MM.1S (cell line): ENCODE measurements around the gene RNF126.

Experiments used
- CTCF ChIP-seq: fragments of 300-600 bp; sonication (generic); IDR thresholded peaks from 2 replicates; pipeline ENCODE4 v1.5.1; 2016; ENCODE audit warnings: antibody characterized with exemption, low read length, mixed read lengths
- EZH2 ChIP-seq: fragments of 300-600 bp; sonication (generic); optimal IDR thresholded peaks from 2 replicates; pipeline ENCODE3; 2017; ENCODE audit warnings: low read depth, mild to moderate bottlenecking, antibody characterized with exemption, low read length, mixed read lengths

DNA sequence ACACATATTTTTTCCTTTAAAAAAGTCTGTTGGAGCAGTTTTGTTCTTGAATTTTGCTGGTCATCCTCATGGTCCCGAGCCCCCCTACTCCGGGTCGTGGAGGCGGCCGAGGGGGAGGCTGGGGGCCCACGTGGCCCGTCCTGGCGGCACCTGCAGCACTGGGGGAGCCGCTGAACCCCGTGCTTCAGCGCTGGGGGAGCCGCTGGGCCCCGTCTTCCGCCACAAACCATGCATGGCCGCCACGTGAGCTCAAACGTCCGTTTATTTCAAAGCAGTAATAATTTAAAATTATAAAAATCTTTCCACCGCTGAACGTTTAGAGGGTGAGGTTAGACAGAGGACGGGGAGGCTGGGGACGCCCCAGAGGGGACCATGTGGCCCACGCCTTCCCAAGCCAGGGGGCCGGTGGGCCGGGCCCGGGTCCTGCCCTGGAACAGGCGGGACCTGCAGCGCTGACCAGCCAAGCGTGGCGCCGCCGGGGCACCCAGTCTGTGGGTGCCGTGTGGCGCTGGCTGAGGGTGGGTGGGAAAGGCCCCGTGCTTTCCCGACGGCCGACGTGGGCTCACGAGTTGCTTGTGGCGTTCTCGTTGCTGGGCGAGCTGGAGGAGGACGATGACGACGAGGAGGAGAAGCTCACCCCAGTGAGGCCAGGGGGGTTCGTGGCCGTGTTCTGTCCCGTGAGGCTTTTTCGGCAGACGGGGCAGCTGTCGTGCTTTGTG lies 15.3 kb downstream of the RNF126 start:
- TF ChIP-seq CTCF, result no peak
- no peak for TF ChIP-seq EZH2
